Smooth muscle cell (in vitro differentiated cells): ENCODE data around the gene NEGR1. TPM values are rescaled to one million over a fixed set of nuclear protein-coding genes. Genes with fewer than 3 reads are reported as not detected.

Source experiments
- DNase-seq: peaks from one replicate; lab custom pipeline; 2025; ENCODE audit not compliant: unreplicated experiment; lab: John Stamatoyannopoulos, UW
- H2AFZ ChIP-seq: fragments of 200-600 bp; sonication (generic); 2 replicates; pipeline ENCODE4 v1.6.0; 2016; ENCODE audit warnings: antibody characterized with exemption, low read depth, mild to moderate bottlenecking
- H3F3A ChIP-seq: fragments of 200-600 bp; sonication (generic); 2 replicates; pipeline ENCODE4 v1.6.0; 2017; ENCODE audit warnings: antibody characterized with exemption, low read depth
- H3K27ac ChIP-seq: fragments of 200-600 bp; sonication (generic); 2 replicates; pipeline ENCODE4 v1.5.1; 2016; ENCODE audit warnings: low read depth, mild to moderate bottlenecking
- H3K27me3 ChIP-seq: fragments of 200-600 bp; sonication (generic); 2 replicates; pipeline ENCODE4 v1.6.1; 2016; ENCODE audit warnings: low read depth, mild to moderate bottlenecking
- H3K36me3 ChIP-seq: fragments of 200-600 bp; sonication (generic); 2 replicates; pipeline ENCODE4 v1.5.1; 2016; ENCODE audit warnings: low read depth
- H3K4me1 ChIP-seq: fragments of 200-600 bp; sonication (generic); 2 replicates; pipeline ENCODE4 v1.5.1; 2016; ENCODE audit warnings: low read depth
- H3K4me2 ChIP-seq: fragments of 200-600 bp; sonication (generic); 2 replicates; pipeline ENCODE4 v1.6.0; 2016; ENCODE audit warnings: mild to moderate bottlenecking
- H3K4me3 ChIP-seq: fragments of 200-600 bp; sonication (generic); 2 replicates; pipeline ENCODE4 v1.5.1; 2016; ENCODE audit warnings: mild to moderate bottlenecking
- H3K79me2 ChIP-seq: fragments of 200-600 bp; sonication (generic); 2 replicates; pipeline ENCODE4 v1.6.0; 2016; ENCODE audit warnings: low read depth, mild to moderate bottlenecking
- H3K9ac ChIP-seq: fragments of 200-600 bp; sonication (generic); 2 replicates; pipeline ENCODE4 v1.6.0; 2016; ENCODE audit warnings: low read depth
- H3K9me3 ChIP-seq: fragments of 200-600 bp; sonication (generic); replicated peaks from 2 replicates; pipeline ENCODE4 v1.5.1; 2016; ENCODE audit warnings: low read depth
- H4K20me1 ChIP-seq: fragments of 200-600 bp; sonication (generic); 2 replicates; pipeline ENCODE4 v1.6.0; 2016; ENCODE audit warnings: low read depth
- WGBS: methylation state at CpG from one replicate; pipeline ENCODE4 v1.1.7; 2016; ENCODE audit warnings: low lambda C conversion rate; 5-methylcytosine and 5-hydroxymethylcytosine counted together
- polyA plus RNA-seq: library from polyadenylated mRNA; unstranded; fragments of >200 nt; fragmentation: Nextera tagmentation; extraction: Ambion mirVana; gene quantifications from 2 replicates; pipeline ENCODE4 v1.2.1, GENCODE V29; 2016
- total RNA-seq: library from RNA; depleted of rRNA; stranded (reverse); fragments of >200 nt; gene quantifications from 2 replicates; pipeline ENCODE4 v1.2.3, GENCODE V29; 2014
- TF ChIP-seq, protein P1 (sequence below): fragments of 200-600 bp; sonication (generic); IDR thresholded peaks from 2 replicates; pipeline ENCODE4 v1.5.1; 2017; ENCODE audit warnings: borderline replicate concordance, mild to moderate bottlenecking, antibody characterized with exemption; ENCODE audit not compliant: insufficient read depth, poor library complexity, severe bottlenecking

NEGR1 gene
- total and polyA plus RNA-seq, 2 experiments from 2014 or later = 0.02 to 0.09 TPM

DNA sequence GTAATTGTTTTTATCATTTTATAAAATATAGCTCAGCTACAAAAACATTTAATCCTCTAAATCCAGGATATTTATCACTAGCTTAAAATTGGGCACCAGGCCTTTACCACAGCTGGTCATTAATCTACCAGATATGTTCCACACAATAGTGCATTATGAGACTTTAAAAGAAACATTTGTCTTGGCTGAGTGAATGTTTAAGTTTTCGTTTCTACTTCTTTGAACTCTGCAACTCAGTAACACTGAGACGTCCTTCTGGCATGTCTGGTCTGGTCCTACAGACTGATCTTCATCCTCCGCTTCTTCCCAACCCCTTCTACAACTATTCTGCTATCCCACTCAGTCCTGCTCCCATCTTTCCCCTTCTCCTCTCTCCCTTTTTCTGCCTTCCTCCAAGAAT is 296.2 kb downstream of the NEGR1 start:
- Histone ChIP-seq H4K20me1 (no peaks in the 10 kb centered on the region), H3K4me2 (peak overlapping the region; percentile 11), H3K9me3 (no peaks in the 10 kb centered on the region), H3K9ac (no peak overlapping the region), H3K36me3 (no peaks in the 10 kb centered on the region), H3K27me3 (no peaks in the 10 kb centered on the region), H3K79me2 (no peaks in the 10 kb centered on the region), H3K4me1 (no peaks in the 10 kb centered on the region), H2AFZ (peak overlapping the region; percentile 22), H3F3A (no peaks in the 10 kb centered on the region), H3K4me3 (no peak overlapping the region), H3K27ac (no peak overlapping the region)
- WGBS = 21% methylated on average over 3 of the region's 3 CpGs
- TF ChIP-seq, protein P1, sequence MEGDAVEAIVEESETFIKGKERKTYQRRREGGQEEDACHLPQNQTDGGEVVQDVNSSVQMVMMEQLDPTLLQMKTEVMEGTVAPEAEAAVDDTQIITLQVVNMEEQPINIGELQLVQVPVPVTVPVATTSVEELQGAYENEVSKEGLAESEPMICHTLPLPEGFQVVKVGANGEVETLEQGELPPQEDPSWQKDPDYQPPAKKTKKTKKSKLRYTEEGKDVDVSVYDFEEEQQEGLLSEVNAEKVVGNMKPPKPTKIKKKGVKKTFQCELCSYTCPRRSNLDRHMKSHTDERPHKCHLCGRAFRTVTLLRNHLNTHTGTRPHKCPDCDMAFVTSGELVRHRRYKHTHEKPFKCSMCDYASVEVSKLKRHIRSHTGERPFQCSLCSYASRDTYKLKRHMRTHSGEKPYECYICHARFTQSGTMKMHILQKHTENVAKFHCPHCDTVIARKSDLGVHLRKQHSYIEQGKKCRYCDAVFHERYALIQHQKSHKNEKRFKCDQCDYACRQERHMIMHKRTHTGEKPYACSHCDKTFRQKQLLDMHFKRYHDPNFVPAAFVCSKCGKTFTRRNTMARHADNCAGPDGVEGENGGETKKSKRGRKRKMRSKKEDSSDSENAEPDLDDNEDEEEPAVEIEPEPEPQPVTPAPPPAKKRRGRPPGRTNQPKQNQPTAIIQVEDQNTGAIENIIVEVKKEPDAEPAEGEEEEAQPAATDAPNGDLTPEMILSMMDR = no peak
- DNase-seq = no peak

DNA sequence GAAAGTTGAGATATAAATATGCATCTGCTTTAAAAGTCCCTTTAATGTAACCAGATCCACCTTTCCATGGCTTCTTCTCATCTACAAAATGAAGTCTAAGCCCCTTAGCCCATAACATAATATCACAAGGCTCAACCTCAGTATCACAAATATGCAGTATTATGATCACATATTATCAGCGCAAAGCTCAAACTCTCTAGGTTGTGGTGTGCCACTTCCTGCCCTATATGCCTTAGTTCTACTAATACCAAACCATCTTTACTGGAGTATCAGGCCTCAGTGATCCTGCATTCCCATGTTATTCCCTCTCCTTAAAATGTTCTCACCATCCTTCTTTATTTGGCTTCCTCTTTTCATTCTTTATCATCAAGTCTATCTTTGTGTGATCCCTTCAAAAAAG is 301.8 kb downstream of the NEGR1 start:
- no peaks in the 10 kb centered on the region for H3K79me2 ChIP-seq
- no peak overlapping the region for H3K9ac ChIP-seq
- no peaks in the 10 kb centered on the region for H4K20me1 ChIP-seq
- no peaks in the 10 kb centered on the region for H3K36me3 ChIP-seq
- no peak for DNase-seq
- H2AFZ ChIP-seq = no peak overlapping the region
- WGBS = 100% methylated on average over 1 of the region's 1 CpG
- TF ChIP-seq, protein P1 = no peak
- H3K4me3 ChIP-seq = no peak overlapping the region
- no peaks in the 10 kb centered on the region for H3K4me1 ChIP-seq
- H3K27me3 ChIP-seq = no peaks in the 10 kb centered on the region
- H3F3A ChIP-seq = no peaks in the 10 kb centered on the region
- no peak overlapping the region for H3K27ac ChIP-seq
- H3K9me3 ChIP-seq = no peaks in the 10 kb centered on the region
- H3K4me2 ChIP-seq = no peak overlapping the region

DNA sequence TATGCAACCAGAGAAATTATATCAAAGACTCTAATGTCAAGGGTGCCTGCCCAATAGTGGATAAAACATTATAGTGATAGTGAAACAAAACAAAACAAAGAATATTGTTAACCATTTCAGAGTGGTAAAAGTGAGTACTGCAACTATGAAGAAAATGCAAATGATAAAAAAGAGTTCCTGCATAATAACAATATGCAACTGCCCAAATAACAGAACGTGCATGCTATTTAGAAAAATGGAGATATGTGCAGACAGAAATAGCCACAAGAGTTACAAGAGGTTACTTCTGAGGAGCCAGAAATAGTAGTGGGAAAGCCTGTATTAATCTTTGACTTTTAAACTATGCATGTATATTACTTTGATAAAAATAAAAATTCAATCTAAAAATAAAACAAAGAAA is 302.5 kb downstream of the NEGR1 start:
- Histone ChIP-seq H2AFZ (no peak overlapping the region), H3K9me3 (no peaks in the 10 kb centered on the region), H3K27me3 (no peaks in the 10 kb centered on the region), H3K27ac (no peak overlapping the region), H3K4me1 (no peaks in the 10 kb centered on the region), H4K20me1 (no peaks in the 10 kb centered on the region), H3K4me2 (no peak overlapping the region), H3K4me3 (no peak overlapping the region), H3K9ac (no peak overlapping the region), H3F3A (no peaks in the 10 kb centered on the region), H3K79me2 (no peaks in the 10 kb centered on the region), H3K36me3 (no peaks in the 10 kb centered on the region)
- TF ChIP-seq, protein P1 = no peak
- no peak for DNase-seq
- 72% methylated on average over 1 of the region's 1 CpG for WGBS

DNA sequence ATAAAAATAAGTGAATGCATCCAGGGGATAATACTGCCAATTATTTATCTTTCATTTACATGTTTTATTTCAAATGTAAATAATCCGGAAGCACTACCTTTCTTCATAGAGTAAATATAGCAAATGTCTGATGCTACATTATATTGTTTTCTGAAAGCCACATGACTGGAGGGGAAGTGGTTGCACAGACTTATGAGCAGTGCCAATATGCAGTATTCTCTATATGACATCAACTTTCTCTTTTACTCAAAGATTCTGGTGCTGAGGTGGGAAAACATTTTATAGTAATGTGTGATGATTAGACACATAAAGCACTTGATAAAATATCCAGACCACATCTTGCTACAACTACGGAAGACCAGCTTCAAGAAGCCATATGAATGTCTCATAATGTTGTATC is 314.7 kb downstream of the NEGR1 start:
- Histone ChIP-seq H3K36me3 (no peaks in the 10 kb centered on the region), H3K27ac (no peak overlapping the region), H2AFZ (no peak overlapping the region), H3F3A (no peaks in the 10 kb centered on the region), H3K4me2 (no peak overlapping the region), H3K27me3 (no peaks in the 10 kb centered on the region), H3K9ac (no peak overlapping the region), H3K9me3 (no peaks in the 10 kb centered on the region), H4K20me1 (no peaks in the 10 kb centered on the region), H3K79me2 (no peaks in the 10 kb centered on the region), H3K4me1 (no peaks in the 10 kb centered on the region), H3K4me3 (no peak overlapping the region)
- TF ChIP-seq, protein P1 = no peak
- DNase-seq = no peak
- WGBS = 89% methylated on average over 2 of the region's 2 CpGs
